Tibial nerve (tissue), 4 donors: Measurements from ENCODE around the gene SLC25A48. TPM values are rescaled to one million over a fixed set of nuclear protein-coding genes. Genes with fewer than 3 reads are reported as not detected.

Experiments used
- DNase-seq, 2 donors: peaks; one replicate each; pipeline ENCODE4 v3.0.0-alpha.2; 2019; ENCODE audit warnings: low spot score in 2 of 2
- H3K27ac ChIP-seq, 4 donors: fragments of 200-600 bp; sonication (generic) in 3 of 4; one replicate each; pipeline ENCODE4 v1.5.1; 2017 to 2019; ENCODE audit warnings: mild to moderate bottlenecking in 1 of 4
- H3K27me3 ChIP-seq, 2 donors: fragments of 200-600 bp; sonication (generic) in 1 of 2; one replicate each; pipeline versions ENCODE4 v1.5.1 to v1.6.0; 2017 to 2019
- H3K36me3 ChIP-seq, 3 donors: fragments of 200-600 bp; sonication (generic); one replicate each; pipeline ENCODE4 v1.5.1; 2018 to 2019
- H3K4me1 ChIP-seq, 4 donors: fragments of 200-600 bp; sonication (generic) in 3 of 4; one replicate each; pipeline ENCODE4 v1.5.1; 2017 to 2019
- H3K4me3 ChIP-seq, 4 donors: fragments of 200-600 bp; sonication (generic) in 3 of 4; one replicate each; pipeline ENCODE4 v1.5.1; 2017 to 2019; ENCODE audit warnings: mild to moderate bottlenecking in 1 of 4, moderate library complexity in 1 of 4
- H3K9me3 ChIP-seq, 4 donors: fragments of 200-600 bp; sonication (generic) in 3 of 4; one replicate each; pipeline ENCODE4 v1.5.1; 2017 to 2019
- CTCF ChIP-seq, 5 experiments: fragments of 200-600 bp in 3 of 5; fragments of 450-650 bp in 2 of 5; sonication (generic) in 3 of 5; IDR thresholded peaks; one replicate each; pipeline ENCODE4 v1.5.1; 2016 to 2019; ENCODE audit warnings: antibody characterized with exemption in 5 of 5, mild to moderate bottlenecking in 3 of 5, moderate library complexity in 2 of 5
- EP300 ChIP-seq, 2 donors: sonication (generic); formaldehyde crosslinking; IDR thresholded peaks; one replicate each; pipeline ENCODE4 v1.6.1; 2017; ENCODE audit warnings: antibody characterized with exemption in 2 of 2, mild to moderate bottlenecking in 1 of 2
- POLR2A ChIP-seq, 2 donors: fragments of 450-650 bp; IDR thresholded peaks; one replicate each; pipeline ENCODE4 v1.6.1; 2017; ENCODE audit warnings: antibody characterized with exemption in 2 of 2, mild to moderate bottlenecking in 2 of 2, moderate library complexity in 2 of 2
- WGBS, 2 donors: methylation state at CpG; one replicate each; pipeline ENCODE4 v1.1.5; 2018; 5-methylcytosine and 5-hydroxymethylcytosine counted together
- total RNA-seq, 4 donors: library from RNA; depleted of rRNA; stranded (reverse); fragments of >200 nt; gene quantifications; one replicate each; pipeline ENCODE4 v1.1.0, GENCODE V29; 2016

Gene SLC25A48
- total RNA-seq, 4 donors from 2014 or later: 59.4 to 91.2 (median 72.1) TPM

GRCh38 chr5:135890867-135891266 lies 56.4 kb downstream of the SLC25A48 start:
- TF ChIP-seq EP300 (IDR thresholded peaks at IDR 0.05) (no peak), CTCF (IDR thresholded peaks at IDR 0.05) (no peak), POLR2A (IDR thresholded peaks at IDR 0.05) (no peak)
- DNase-seq: no peak
- Histone ChIP-seq H3K27me3 (no peaks in the 10 kb centered on the region), H3K36me3 (no peaks in the 10 kb centered on the region), H3K4me1 (peaks cover 0 to 9% (median 0%) of the 10 kb centered on the region in 4 donors), H3K4me3 (no peak overlapping the region), H3K27ac (no peak overlapping the region), H3K9me3 (no peaks in the 10 kb centered on the region)
- WGBS, 2 donors: 74 to 79% methylated on average over 5 of the region's 5 CpGs

- no peak overlapping the region for H3K27ac ChIP-seq
- H3K27me3 ChIP-seq: no peaks in the 10 kb centered on the region
- no peak for DNase-seq
- no peak overlapping the region for H3K4me3 ChIP-seq
- no peaks in the 10 kb centered on the region for H3K36me3 ChIP-seq
- no peaks in the 10 kb centered on the region for H3K9me3 ChIP-seq
- WGBS, 2 donors: 41 to 56% methylated on average over 2 of the region's 2 CpGs
- peaks cover 0 to 9% (median 0%) of the 10 kb centered on the region in 4 donors for H3K4me1 ChIP-seq
- TF ChIP-seq EP300 (IDR thresholded peaks at IDR 0.05) (no peak), CTCF (IDR thresholded peaks at IDR 0.05) (no peak), POLR2A (IDR thresholded peaks at IDR 0.05) (no peak)
These were observed 56.8 kb downstream of the SLC25A48 start for GRCh38 chr5:135891268-135891667.

- Histone ChIP-seq H3K9me3 (no peaks in the 10 kb centered on the region), H3K27me3 (no peaks in the 10 kb centered on the region), H3K4me1 (peaks cover 0 to 9% (median 0%) of the 10 kb centered on the region in 4 donors), H3K4me3 (no peak overlapping the region), H3K27ac (no peak overlapping the region), H3K36me3 (no peaks in the 10 kb centered on the region)
- TF ChIP-seq POLR2A (IDR thresholded peaks at IDR 0.05) (no peak), EP300 (IDR thresholded peaks at IDR 0.05) (no peak), CTCF (IDR thresholded peaks at IDR 0.05) (no peak)
- DNase-seq: no peak
These were observed 57.3 kb downstream of the SLC25A48 start for GRCh38 chr5:135891791-135892190.

DNA sequence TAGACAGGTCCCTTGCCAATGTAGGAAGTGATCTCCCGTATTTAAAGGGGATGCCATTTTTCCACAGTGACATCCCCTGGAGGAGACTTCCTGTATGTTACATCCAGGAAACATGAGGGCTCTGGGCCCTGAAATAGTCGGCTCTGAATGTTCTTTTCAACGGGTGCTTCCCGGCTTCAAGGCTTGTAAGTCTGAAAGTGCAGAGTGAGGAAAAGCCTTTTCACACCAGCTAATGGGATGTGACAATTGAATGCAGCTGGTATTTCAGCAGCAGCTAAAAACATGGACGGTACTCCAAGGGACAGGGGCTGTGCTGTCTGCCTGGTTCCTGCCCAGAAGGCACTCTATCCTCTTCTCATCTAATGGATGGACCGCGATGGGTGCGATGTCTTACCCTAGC lies 59.8 kb downstream of the SLC25A48 start:
- Histone ChIP-seq H3K4me3 (no peak overlapping the region), H3K36me3 (no peaks in the 10 kb centered on the region), H3K4me1 (no peaks in the 10 kb centered on the region), H3K9me3 (no peaks in the 10 kb centered on the region), H3K27ac (no peak overlapping the region), H3K27me3 (peaks cover 0 to 7% of the 10 kb centered on the region in 2 donors)
- 46 to 59% methylated on average over 7 to 8 of the region's 8 CpGs for WGBS, 2 donors
- TF ChIP-seq EP300 (IDR thresholded peaks at IDR 0.05): no peak
- TF ChIP-seq POLR2A (IDR thresholded peaks at IDR 0.05): no peak
- TF ChIP-seq CTCF (IDR thresholded peaks at IDR 0.05): no peak
- DNase-seq: no peak

GRCh38 chr5:135894789-135895188 lies 60.3 kb downstream of the SLC25A48 start:
- no peak overlapping the region for H3K4me3 ChIP-seq
- H3K36me3 ChIP-seq: no peaks in the 10 kb centered on the region
- no peak overlapping the region for H3K27ac ChIP-seq
- H3K9me3 ChIP-seq: no peaks in the 10 kb centered on the region
- H3K4me1 ChIP-seq: no peaks in the 10 kb centered on the region
- 65 to 78% methylated on average over 2 of the region's 2 CpGs for WGBS, 2 donors
- TF ChIP-seq CTCF (IDR thresholded peaks at IDR 0.05): no peak
- no peak for TF ChIP-seq EP300 (IDR thresholded peaks at IDR 0.05)
- no peak for TF ChIP-seq POLR2A (IDR thresholded peaks at IDR 0.05)
- DNase-seq: no peak
- peaks cover 0 to 7% of the 10 kb centered on the region in 2 donors for H3K27me3 ChIP-seq
